Hepatocyte (in vitro differentiated cells): Measurements from ENCODE around the gene SLC26A11. TPM values are rescaled to one million over a fixed set of nuclear protein-coding genes. Genes with fewer than 3 reads are reported as not detected.
A peak's percentile ranks its signal among the peaks of the same experiment; 100 is the strongest.

Experiments used
- DNase-seq: peaks from one replicate; pipeline ENCODE4 v3.0.0-alpha.2; 2016; ENCODE audit warnings: low spot score
- H2AFZ ChIP-seq: fragments of 200-600 bp; sonication (generic); 2 replicates; pipeline ENCODE4 v1.6.0; 2016; ENCODE audit warnings: antibody characterized with exemption, mild to moderate bottlenecking
- H3K27ac ChIP-seq: fragments of 200-600 bp; sonication (generic); 2 replicates; pipeline ENCODE4 v1.5.1; 2016; ENCODE audit warnings: mild to moderate bottlenecking
- H3K27me3 ChIP-seq: fragments of 200-600 bp; sonication (generic); 2 replicates; pipeline ENCODE4 v1.6.1; 2016
- H3K36me3 ChIP-seq: fragments of 200-600 bp; sonication (generic); replicated peaks from 2 replicates; pipeline ENCODE4 v1.5.1; 2016; ENCODE audit warnings: low read depth; ENCODE audit not compliant: insufficient read depth
- H3K4me1 ChIP-seq: fragments of 200-600 bp; sonication (generic); 2 replicates; pipeline ENCODE4 v1.5.1; 2016; ENCODE audit warnings: mild to moderate bottlenecking, moderate library complexity; ENCODE audit not compliant: insufficient read depth
- H3K4me2 ChIP-seq: fragments of 200-600 bp; sonication (generic); 2 replicates; pipeline ENCODE4 v1.6.0; 2016
- H3K4me3 ChIP-seq: fragments of 200-600 bp; sonication (generic); 2 replicates; pipeline ENCODE4 v1.5.1; 2016; ENCODE audit warnings: mild to moderate bottlenecking
- H3K79me2 ChIP-seq: fragments of 200-600 bp; sonication (generic); 2 replicates; pipeline ENCODE4 v1.6.0; 2017; ENCODE audit warnings: mild to moderate bottlenecking
- H3K9me2 ChIP-seq: fragments of 200-600 bp; sonication (generic); replicated peaks from 2 replicates; pipeline ENCODE4 v1.6.0; 2017; ENCODE audit warnings: mild to moderate bottlenecking; ENCODE audit not compliant: insufficient read depth
- H3K9me3 ChIP-seq: fragments of 200-600 bp; sonication (generic); 2 replicates; pipeline ENCODE4 v1.5.1; 2016; ENCODE audit warnings: low read depth, mild to moderate bottlenecking
- H4K20me1 ChIP-seq: fragments of 200-600 bp; sonication (generic); 2 replicates; pipeline ENCODE4 v1.6.0; 2016; ENCODE audit warnings: mild to moderate bottlenecking; ENCODE audit not compliant: insufficient read depth, poor library complexity, severe bottlenecking
- EZH2 ChIP-seq: fragments of 200-600 bp; sonication (generic); IDR thresholded peaks from 2 replicates; pipeline ENCODE4 v1.6.1; 2016; ENCODE audit warnings: antibody characterized with exemption, mild to moderate bottlenecking, borderline replicate concordance
- EZH2phosphoT487 ChIP-seq: fragments of 200-600 bp; sonication (generic); IDR thresholded peaks from one replicate; pipeline ENCODE4 v1.6.1; 2018; ENCODE audit warnings: antibody characterized with exemption, mild to moderate bottlenecking, low read depth, moderate library complexity; ENCODE audit not compliant: unreplicated experiment, severe bottlenecking
- WGBS: methylation state at CpG from one replicate; pipeline ENCODE4 v1.1.6; 2016; ENCODE audit warnings: low lambda C conversion rate; ENCODE audit errors: missing lambda C conversion rate; 5-methylcytosine and 5-hydroxymethylcytosine counted together
- polyA plus RNA-seq: library from polyadenylated mRNA; unstranded; fragments of >200 nt; fragmentation: Nextera tagmentation; extraction: Ambion mirVana; gene quantifications from 2 replicates; pipeline ENCODE4 v1.2.1, GENCODE V29; 2016
- total RNA-seq: library from RNA; depleted of rRNA; stranded (reverse); fragments of >200 nt; gene quantifications from 2 replicates; pipeline ENCODE4 v1.2.3, GENCODE V29; 2014
- TF ChIP-seq, protein P1 (sequence below): fragments of 200-600 bp; sonication (generic); IDR thresholded peaks from 2 replicates; pipeline ENCODE4 v1.5.1; 2016; ENCODE audit warnings: antibody characterized with exemption, mild to moderate bottlenecking; ENCODE audit not compliant: poor library complexity

Gene SLC26A11
- total and polyA plus RNA-seq, 2 experiments from 2014 or later, result 17.5 to 24.9 TPM

DNA sequence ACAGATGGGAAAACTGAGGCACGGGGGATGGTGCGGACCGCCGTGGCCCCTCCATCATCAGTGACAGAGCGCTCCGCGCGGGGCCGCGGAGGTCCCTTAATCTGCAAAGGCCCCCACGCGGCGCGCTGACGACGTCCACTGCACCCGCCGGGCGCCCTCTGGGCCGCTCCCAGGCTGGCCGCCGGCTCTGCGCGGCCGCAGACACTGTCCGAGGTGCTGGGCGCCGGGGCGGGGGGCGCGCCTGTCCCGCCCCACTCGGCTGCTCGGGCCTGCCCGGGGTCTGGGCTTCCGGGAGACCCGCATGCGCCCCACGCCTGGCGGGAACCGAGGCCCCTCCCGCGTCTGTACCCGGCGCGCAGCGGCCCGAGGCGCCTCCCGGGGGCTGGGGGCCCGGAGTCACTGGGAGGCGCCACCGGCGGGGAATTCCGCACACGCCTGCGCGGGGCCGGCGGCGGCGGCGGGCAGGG, 39.9 kb downstream of the SLC26A11 start:
- Histone ChIP-seq H3K4me2 (peak overlapping the region; percentile 87), H3K4me3 (peak overlapping the region; percentile 61), H4K20me1 (peaks cover 2% of the 10 kb centered on the region), H3K9me2 (no peaks in the 10 kb centered on the region), H2AFZ (peak overlapping the region; percentile 49), H3K9me3 (no peaks in the 10 kb centered on the region), H3K4me1 (peaks cover 31% of the 10 kb centered on the region), H3K36me3 (no peaks in the 10 kb centered on the region), H3K27ac (peak overlapping the region; percentile 95), H3K27me3 (no peaks in the 10 kb centered on the region), H3K79me2 (peaks cover 5% of the 10 kb centered on the region)
- TF ChIP-seq EZH2phosphoT487 (no peak), EZH2 (no peak)
- TF ChIP-seq, protein P1, sequence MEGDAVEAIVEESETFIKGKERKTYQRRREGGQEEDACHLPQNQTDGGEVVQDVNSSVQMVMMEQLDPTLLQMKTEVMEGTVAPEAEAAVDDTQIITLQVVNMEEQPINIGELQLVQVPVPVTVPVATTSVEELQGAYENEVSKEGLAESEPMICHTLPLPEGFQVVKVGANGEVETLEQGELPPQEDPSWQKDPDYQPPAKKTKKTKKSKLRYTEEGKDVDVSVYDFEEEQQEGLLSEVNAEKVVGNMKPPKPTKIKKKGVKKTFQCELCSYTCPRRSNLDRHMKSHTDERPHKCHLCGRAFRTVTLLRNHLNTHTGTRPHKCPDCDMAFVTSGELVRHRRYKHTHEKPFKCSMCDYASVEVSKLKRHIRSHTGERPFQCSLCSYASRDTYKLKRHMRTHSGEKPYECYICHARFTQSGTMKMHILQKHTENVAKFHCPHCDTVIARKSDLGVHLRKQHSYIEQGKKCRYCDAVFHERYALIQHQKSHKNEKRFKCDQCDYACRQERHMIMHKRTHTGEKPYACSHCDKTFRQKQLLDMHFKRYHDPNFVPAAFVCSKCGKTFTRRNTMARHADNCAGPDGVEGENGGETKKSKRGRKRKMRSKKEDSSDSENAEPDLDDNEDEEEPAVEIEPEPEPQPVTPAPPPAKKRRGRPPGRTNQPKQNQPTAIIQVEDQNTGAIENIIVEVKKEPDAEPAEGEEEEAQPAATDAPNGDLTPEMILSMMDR, result no peak
- peak; percentile 92 for DNase-seq
- 2% methylated on average over 45 of the region's 63 CpGs for WGBS

DNA sequence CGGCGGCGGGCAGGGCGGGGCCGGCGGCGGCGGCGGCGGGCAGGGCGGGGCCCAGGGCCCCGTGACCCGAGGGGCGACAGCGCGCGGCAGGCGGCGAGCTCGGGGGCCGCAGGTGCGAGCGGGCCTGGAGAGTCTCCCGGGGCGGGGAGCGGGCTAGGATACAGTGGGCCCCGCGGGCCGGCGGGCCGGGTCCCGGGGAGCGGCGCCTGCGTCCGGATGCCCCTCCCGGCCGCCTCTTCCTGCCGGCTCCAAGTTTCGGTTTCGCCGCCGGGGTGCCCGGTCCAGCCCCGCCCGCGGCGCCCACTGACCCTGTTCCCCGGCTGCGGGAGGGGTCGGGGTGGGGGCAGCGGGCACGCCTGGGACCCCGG, 40.5 kb downstream of the SLC26A11 start, which contains the start of gene RNF213:
Gene RNF213, plus strand, starts transcription at position 62 of the 368 bp plus-strand sequence. CDS start 2,830 bp downstream, outside the sequence.
- no peaks in the 10 kb centered on the region for H3K27me3 ChIP-seq
- peaks cover 27% of the 10 kb centered on the region for H3K4me1 ChIP-seq
- H3K9me3 ChIP-seq, result no peaks in the 10 kb centered on the region
- TF ChIP-seq EZH2, result no peak
- no peak for TF ChIP-seq EZH2phosphoT487
- no peaks in the 10 kb centered on the region for H3K36me3 ChIP-seq
- peak within 1 kb of the TSS; percentile 100 for H3K27ac ChIP-seq
- H3K9me2 ChIP-seq, result no peaks in the 10 kb centered on the region
- peaks cover 2% of the 10 kb centered on the region for H4K20me1 ChIP-seq
- WGBS, result 0% methylated on average over 5 of the region's 54 CpGs
- peak within 1 kb of the TSS; percentile 98 for H3K4me2 ChIP-seq
- H2AFZ ChIP-seq, result peak within 1 kb of the TSS; percentile 49
- peak; percentile 79 for DNase-seq
- peak within 1 kb of the TSS; percentile 99 for H3K4me3 ChIP-seq
- H3K79me2 ChIP-seq, result peaks cover 5% of the 10 kb centered on the region

GRCh38 chr17:80261159-80261894, 41.1 kb downstream of the SLC26A11 start:
- Histone ChIP-seq H3K27me3 (no peaks in the 10 kb centered on the region), H3K9me2 (no peaks in the 10 kb centered on the region), H4K20me1 (peaks cover 2% of the 10 kb centered on the region), H3K36me3 (no peaks in the 10 kb centered on the region), H3K79me2 (peaks cover 5% of the 10 kb centered on the region), H3K4me1 (peaks cover 27% of the 10 kb centered on the region), H3K9me3 (no peaks in the 10 kb centered on the region), H3K27ac (peak overlapping the region; percentile 100), H3K4me3 (peak overlapping the region; percentile 99), H2AFZ (peak overlapping the region; percentile 36), H3K4me2 (peak overlapping the region; percentile 98)
- peak; percentile 79 for DNase-seq
- TF ChIP-seq EZH2phosphoT487, result no peak
- TF ChIP-seq, protein P1, result no peak
- WGBS, result 5% methylated on average over 37 of the region's 45 CpGs

DNA sequence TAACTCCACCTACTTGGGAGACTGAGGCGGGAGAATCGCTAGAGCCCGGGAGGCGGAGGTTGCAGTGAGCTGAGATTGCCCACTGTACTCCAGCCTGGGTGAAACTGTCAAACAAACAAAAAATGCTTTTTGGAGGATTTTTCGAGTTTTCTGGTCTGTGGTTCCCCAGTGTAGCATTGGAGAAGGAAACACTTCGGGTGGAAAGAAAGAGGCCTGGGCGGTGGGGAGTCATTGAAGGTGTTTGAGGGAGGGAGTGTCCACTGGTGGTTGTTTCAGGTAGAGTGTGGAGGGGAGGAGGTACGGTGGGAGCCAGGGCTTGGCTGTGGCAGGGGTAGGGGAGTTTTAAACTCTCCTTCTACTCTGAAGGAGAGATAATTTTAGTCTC, 41.7 kb downstream of the SLC26A11 start:
- peak overlapping the region; percentile 99 for H3K4me3 ChIP-seq
- peak overlapping the region; percentile 98 for H3K4me2 ChIP-seq
- TF ChIP-seq EZH2 (no peak), EZH2phosphoT487 (no peak)
- TF ChIP-seq, protein P1, result no peak
- no peak overlapping the region for H2AFZ ChIP-seq
- H3K4me1 ChIP-seq, result peaks cover 27% of the 10 kb centered on the region
- peaks cover 5% of the 10 kb centered on the region for H3K79me2 ChIP-seq
- WGBS, result 28% methylated on average over 8 of the region's 8 CpGs
- H4K20me1 ChIP-seq, result peaks cover 2% of the 10 kb centered on the region
- no peaks in the 10 kb centered on the region for H3K9me2 ChIP-seq
- no peaks in the 10 kb centered on the region for H3K36me3 ChIP-seq
- no peaks in the 10 kb centered on the region for H3K9me3 ChIP-seq
- no peaks in the 10 kb centered on the region for H3K27me3 ChIP-seq
- no peak for DNase-seq
- peak overlapping the region; percentile 100 for H3K27ac ChIP-seq
